HepG2 (cell line): ENCODE data around the gene SS18L1. TPM values are rescaled to one million over a fixed set of nuclear protein-coding genes. Genes with fewer than 3 reads are reported as not detected.

ENCODE experiments used
- BCLAF1 ChIP-seq: fragments of 450-650 bp; IDR thresholded peaks from 2 replicates; pipeline ENCODE4 v1.6.1; 2017; ENCODE audit warnings: mild to moderate bottlenecking
- CREB3 ChIP-seq: sonication (generic); formaldehyde crosslinking; IDR thresholded peaks from 2 replicates; pipeline ENCODE4 v1.5.0; 2020; ENCODE audit warnings: missing genetic modification reagents
- IKZF5 ChIP-seq: IDR thresholded peaks from 2 replicates; pipeline ENCODE4 v1.6.1; 2018; ENCODE audit warnings: missing genetic modification reagents, mild to moderate bottlenecking, missing compliant biosample characterization
- PRDM4 ChIP-seq: sonication (generic); formaldehyde crosslinking; IDR thresholded peaks from 2 replicates; pipeline ENCODE4 v1.9.0; 2021; ENCODE audit warnings: missing genetic modification reagents, borderline replicate concordance
- SOX13 ChIP-seq, 3 experiments: fragments of 450-650 bp in 1 of 3; sonication (generic) in 1 of 3; formaldehyde crosslinking in 1 of 3; IDR thresholded peaks in 2 of 3; conservative IDR thresholded peaks in 1 of 3; 2 replicates each; pipeline versions ENCODE4 v1.5.0 to v1.6.1; 2016 to 2020; ENCODE audit warnings: antibody characterized with exemption in 1 of 3, mild to moderate bottlenecking in 1 of 3, missing compliant biosample characterization in 1 of 3, missing genetic modification reagents in 1 of 3, moderate library complexity in 1 of 3
- TEAD3 ChIP-seq: optimal IDR thresholded peaks from 2 replicates; pipeline ENCODE3; 2016; ENCODE audit warnings: borderline replicate concordance
- ZBTB44 ChIP-seq: sonication (generic); formaldehyde crosslinking; IDR thresholded peaks from 2 replicates; pipeline ENCODE4 v1.4.0; 2020; ENCODE audit warnings: missing genetic modification reagents
- ZBTB7B ChIP-seq: sonication (generic); formaldehyde crosslinking; IDR thresholded peaks from 2 replicates; pipeline ENCODE4 v1.4.0; 2020; ENCODE audit warnings: missing genetic modification reagents
- ZNF274 ChIP-seq: sonication (generic); formaldehyde crosslinking; IDR thresholded peaks from 2 replicates; pipeline ENCODE4 v1.5.1; 2020; ENCODE audit warnings: mild to moderate bottlenecking, missing genetic modification reagents
- ZNF414 ChIP-seq: sonication (generic); formaldehyde crosslinking; IDR thresholded peaks from 2 replicates; pipeline ENCODE4 v1.5.0; 2020; ENCODE audit warnings: missing genetic modification reagents
- ZNF660 ChIP-seq: sonication (generic); formaldehyde crosslinking; IDR thresholded peaks from 2 replicates; pipeline ENCODE4 v1.5.1; 2020; ENCODE audit warnings: mild to moderate bottlenecking, low read depth, missing genetic modification reagents, borderline replicate concordance
- ZNF691 ChIP-seq: sonication (generic); formaldehyde crosslinking; IDR thresholded peaks from 2 replicates; pipeline ENCODE4 v1.4.0; 2020; ENCODE audit warnings: missing genetic modification reagents, low read depth, mild to moderate bottlenecking, borderline replicate concordance
- ZNF75D ChIP-seq: sonication (generic); formaldehyde crosslinking; IDR thresholded peaks from 2 replicates; pipeline ENCODE4 v1.8.1; 2023; ENCODE audit warnings: missing genetic modification reagents, mild to moderate bottlenecking, borderline replicate concordance
- ZNF883 ChIP-seq: sonication (generic); formaldehyde crosslinking; IDR thresholded peaks from 2 replicates; pipeline ENCODE4 v1.5.1; 2020; ENCODE audit warnings: mild to moderate bottlenecking, missing genetic modification reagents; ENCODE audit errors: not compliant biosample characterization
- polyA plus RNA-seq, 8 experiments: library from polyadenylated mRNA; depleted of rRNA in 3 of 8; stranded (reverse) in 7 of 8; unstranded in 1 of 8; fragments of >200 nt; fragmentation: Illumina TruSeq in 4 of 8; extraction: Trizol in 4 of 8; gene quantifications; 2 replicates each; pipeline versions ENCODE4 v1.2.1 to v1.2.3, GENCODE V29; 2011 to 2016; ENCODE audit warnings: low read depth in 4 of 8, missing spikeins in 1 of 8, mixed read lengths in 1 of 8; ENCODE audit not compliant: insufficient read depth in 1 of 8
- total RNA-seq, 5 experiments: library from RNA; depleted of rRNA; stranded (reverse); fragments of >200 nt; fragmentation: Illumina TruSeq; extraction: Trizol; gene quantifications; 2 replicates each; pipeline ENCODE4 v1.2.3, GENCODE V29; 2016; ENCODE audit warnings: low read depth in 1 of 5

Gene SS18L1
- total and polyA plus RNA-seq, 2 of the 13 experiments (the other 11 are each of a cell fraction or from before 2014, with no cell fraction given) = 17.8 to 27.6 TPM

- TF ChIP-seq SOX13 (IDR thresholded peaks at IDR 0.05) (no peak), SOX13 (CRISPR knock-in tag; conservative IDR thresholded peaks at IDR 0.05 in 1 of 2, IDR thresholded peaks at IDR 0.05 in 1 of 2) (peak in 1 of 2 experiments; percentile 33; a peak in 1 of 4 replicates), IKZF5 (CRISPR knock-in tag) (no peak; the same call in 1 of the 2 replicates), ZNF883 (CRISPR knock-in tag) (peak; percentile 89), BCLAF1 (no peak), ZBTB44 (CRISPR knock-in tag) (peak; percentile 81; the same call in 1 of the 2 replicates), ZNF414 (no peak), ZNF75D (CRISPR knock-in tag) (peak; percentile 44; the same call in 1 of the 2 replicates), ZNF660 (CRISPR knock-in tag) (no peak), TEAD3 (peak; percentile 42), CREB3 (CRISPR knock-in tag) (peak; percentile 89; the same call in 1 of the 2 replicates), PRDM4 (CRISPR knock-in tag) (0 out of 2 replicates have a peak, but pooled peaks have one; percentile 88), ZNF274 (CRISPR knock-in tag) (peak; percentile 86), ZBTB7B (CRISPR knock-in tag) (peak; percentile 49; the same call in 1 of the 2 replicates), ZNF691 (CRISPR knock-in tag) (0 out of 2 replicates have a peak, but pooled peaks have one; percentile 29)
Observed at GRCh38 chr20:62219992-62220665, 76.6 kb downstream of the SS18L1 start, which contains the start of gene HRH3 (continued).
